HG03139 (cell line): ENCODE measurements around the gene KIF6.
"Not testable (repeated sequence)": the region's sequence is repeated elsewhere in the genome, so short reads cannot be mapped to it uniquely, and the experiment has no call there.

ENCODE experiments used
- ATAC-seq: cut with Tn5 transposase; IDR thresholded peaks from one replicate; pipeline ENCODE4 v1.9.1; 2021; ENCODE audit not compliant: unreplicated experiment

Gene KIF6

DNA sequence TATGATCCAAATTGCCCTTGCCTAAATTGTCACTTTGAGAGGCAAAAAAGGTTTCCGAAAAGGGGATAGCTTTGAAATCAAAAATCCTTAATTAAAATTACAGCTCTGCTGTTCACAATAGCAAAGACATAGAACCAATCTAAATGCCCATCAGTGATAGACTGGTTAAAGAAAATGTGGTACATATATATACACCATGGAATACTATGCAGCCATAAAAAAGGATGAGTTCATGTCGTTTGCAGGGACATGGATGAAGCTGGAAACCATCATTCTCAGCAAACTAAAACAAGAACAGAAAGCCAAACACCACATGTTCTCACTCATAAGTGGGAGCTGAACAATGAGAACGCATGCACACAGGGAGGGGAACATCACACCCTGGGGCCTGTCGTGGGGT, 1.9 kb downstream of the KIF6 start:
- not testable (repeated sequence) for ATAC-seq

DNA sequence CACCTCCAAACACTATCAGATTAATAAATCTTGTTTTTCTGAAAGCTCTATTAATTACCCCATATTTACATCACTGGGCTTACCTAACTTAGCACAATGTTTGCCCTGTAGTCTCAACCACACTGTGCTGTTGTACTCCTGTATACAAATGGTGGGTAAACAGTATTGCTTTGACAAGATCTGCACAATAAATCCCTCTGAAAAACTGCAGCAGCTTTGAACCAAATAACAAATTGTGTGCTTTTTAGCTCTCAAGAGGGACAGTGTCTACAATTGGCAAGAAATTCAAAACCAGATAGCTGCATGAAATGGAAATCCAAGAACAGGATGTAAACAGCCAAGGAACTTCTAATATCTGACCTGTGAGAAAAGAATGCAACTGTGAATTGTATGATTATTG, 10.4 kb downstream of the KIF6 start:
- ATAC-seq = no peak

GRCh38 chr6:39707962-39708683, 17.1 kb downstream of the KIF6 start:
- ATAC-seq = no peak

DNA sequence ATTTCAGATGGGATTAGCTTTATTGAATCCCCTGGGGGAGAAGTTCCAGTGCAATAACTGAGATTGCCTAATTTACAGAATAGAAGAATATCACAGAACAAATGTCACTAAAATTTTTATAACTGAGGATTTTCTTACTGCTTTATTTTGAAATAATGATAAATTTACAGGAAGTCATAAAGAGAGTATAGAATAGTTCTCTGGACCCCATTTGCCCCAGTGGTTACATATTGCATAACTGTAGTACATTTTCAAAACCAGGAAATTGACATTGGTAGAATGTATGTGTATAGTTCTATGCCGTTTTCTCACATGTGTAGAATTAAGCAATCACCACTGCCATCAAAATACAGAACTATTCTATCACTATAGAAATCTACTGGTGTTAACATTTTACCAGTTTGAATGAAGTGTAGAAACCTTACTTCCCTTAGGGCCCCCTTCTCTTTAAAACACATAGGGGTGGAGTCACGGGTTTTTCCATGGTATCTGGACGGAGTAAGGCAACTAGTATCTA, 18.3 kb downstream of the KIF6 start:
- no peak for ATAC-seq

GRCh38 chr6:39702265-39702664, 22.9 kb downstream of the KIF6 start:
- no peak for ATAC-seq

GRCh38 chr6:39700362-39700761, 24.8 kb downstream of the KIF6 start:
- no peak for ATAC-seq

GRCh38 chr6:39698789-39699188, 26.4 kb downstream of the KIF6 start:
- ATAC-seq = no peak

DNA sequence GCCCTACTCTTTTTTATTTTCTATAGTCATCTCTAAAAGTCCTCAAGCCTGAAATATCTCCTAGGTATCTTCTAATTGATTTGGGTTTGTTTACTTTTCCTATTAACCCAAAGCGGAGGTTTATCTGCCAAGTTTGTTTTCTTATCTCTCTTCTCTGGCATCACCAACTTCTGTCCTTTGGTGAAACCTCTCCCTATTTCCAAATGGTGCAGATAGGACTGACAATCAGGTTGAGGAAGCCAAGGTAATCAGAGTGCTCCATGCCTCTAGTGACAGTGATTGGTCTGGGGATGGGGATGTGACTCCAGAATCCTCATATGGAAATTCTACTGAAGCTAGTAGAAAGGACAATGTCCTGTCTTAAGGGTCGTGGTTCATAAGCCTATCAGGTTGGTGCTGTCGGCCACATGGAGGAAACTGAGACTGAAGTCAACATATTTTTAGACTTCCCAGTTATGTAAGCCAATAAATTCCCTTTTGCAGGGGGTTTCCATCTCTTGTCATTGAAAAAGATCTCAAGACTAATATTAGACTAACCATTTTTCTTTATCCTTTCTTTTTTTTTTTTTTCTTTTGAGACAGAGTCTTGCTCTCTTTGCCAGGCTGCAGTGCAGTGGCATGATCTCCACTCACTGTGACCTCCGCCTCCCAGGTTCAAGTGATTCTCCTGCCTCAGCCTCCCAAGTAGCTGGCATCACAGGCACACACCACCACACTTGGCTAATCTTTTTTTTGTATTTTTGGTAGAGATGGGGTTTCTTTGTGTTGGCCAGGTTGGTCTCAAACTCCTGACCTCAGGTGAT, 28.0 kb downstream of the KIF6 start:
- ATAC-seq = no peak

DNA sequence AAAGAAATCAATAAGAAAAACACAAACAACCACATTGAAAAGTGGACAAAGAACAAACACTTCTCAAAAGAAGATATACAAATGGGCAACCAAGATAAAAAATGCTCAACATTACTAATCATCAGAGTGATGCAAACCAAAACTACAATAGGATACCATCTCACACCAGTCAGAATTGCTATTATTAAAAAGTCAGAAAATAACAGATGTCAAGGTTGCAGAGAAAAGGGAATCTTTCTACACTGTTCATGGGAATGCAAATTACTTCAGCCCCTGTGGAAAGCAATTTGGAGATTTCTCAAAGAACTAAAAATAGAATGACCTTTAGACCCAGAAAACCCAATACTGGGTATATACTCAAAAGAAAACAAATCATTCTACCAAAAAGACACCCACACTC, 29.8 kb downstream of the KIF6 start:
- ATAC-seq = no peak

DNA sequence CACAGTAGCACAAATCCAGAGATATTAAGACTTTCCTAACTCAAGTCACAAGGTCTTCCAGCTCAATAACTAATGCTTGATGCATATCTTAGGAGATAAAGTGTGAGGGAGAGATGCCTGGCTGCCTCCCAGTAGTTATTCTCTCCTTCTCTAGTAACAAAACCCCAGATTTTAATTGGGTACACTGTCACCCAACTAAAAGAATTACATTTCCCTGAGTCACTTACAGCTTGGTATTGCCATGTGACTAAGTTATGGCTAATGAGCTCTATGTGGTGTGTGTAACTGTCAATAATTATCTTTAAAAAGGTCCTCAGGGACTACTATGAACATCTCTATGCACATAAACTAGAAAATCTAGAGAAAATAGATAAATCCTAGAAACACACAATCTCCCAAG, 32.0 kb downstream of the KIF6 start:
- ATAC-seq = no peak

DNA sequence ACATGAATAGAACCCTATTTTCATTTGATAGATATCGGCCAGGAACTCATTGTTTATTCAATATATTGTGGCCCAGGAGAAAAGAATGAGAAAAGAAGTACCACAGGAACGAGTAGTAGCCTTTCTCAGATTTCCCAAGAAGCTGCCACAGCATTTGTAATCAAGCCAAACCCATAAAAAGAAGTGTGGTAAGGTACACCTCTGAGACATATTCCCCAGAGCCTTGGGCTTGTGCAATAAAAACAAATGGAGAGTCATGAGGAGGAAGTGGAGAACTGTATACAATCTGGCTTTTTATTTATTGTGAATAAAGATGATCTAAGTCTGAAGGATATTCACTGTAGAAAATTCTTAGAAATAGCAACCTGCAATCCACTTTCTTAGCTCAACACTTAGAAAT, 36.7 kb downstream of the KIF6 start:
- ATAC-seq = no peak

DNA sequence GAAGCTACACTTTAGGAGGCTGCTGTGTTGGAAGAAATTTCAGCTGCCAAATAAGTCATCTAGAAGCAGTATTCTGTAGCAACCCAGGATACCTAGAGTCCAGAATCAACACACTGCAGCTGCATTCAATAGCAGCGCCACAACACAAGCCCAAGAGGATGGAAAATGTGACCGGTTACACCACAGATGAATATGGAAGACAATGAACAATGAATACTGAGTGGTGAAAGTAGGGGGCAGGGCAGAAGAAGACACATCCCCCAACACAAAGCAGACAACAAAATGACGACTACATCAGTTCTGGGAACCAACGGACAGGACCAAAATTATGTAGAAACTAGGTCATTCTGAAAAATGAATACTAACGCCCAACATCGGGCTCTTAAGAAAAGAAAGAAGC, 38.2 kb downstream of the KIF6 start:
- ATAC-seq = no peak

DNA sequence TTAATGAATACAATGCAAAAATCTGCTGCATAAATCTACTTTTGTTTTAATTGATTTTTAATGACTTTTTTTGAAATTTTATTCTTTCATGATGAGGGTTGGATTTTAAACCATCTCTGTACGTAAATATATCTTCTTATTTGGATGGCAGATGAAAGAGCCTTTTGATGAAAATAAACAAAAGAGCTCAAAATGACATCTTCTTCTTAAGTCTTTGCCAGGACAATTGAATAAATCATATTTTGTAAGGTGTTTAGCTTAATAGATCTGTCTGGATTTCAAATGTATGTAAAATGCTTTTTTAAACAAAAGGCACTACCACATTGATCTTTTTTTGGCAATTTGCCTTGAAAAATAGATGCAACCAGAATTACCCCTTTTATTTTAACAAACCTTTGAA, 39.3 kb downstream of the KIF6 start:
- ATAC-seq = no peak

DNA sequence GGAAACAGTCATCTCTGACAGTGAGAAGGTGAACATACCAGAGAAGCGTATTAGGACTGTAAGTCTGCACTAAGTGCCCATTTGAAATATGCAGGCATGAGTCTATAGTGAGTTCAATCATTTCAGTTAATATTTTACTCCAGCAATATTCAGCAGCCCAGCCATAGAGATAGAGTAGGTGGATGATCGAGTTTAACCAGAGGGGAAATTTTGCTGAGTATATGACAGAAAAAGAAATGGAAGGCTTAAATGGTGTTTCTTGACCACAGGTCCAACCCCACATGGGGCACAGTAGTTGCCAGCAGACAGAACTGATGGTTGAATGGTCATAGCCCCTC, 39.8 kb downstream of the KIF6 start:
- ATAC-seq = no peak

DNA sequence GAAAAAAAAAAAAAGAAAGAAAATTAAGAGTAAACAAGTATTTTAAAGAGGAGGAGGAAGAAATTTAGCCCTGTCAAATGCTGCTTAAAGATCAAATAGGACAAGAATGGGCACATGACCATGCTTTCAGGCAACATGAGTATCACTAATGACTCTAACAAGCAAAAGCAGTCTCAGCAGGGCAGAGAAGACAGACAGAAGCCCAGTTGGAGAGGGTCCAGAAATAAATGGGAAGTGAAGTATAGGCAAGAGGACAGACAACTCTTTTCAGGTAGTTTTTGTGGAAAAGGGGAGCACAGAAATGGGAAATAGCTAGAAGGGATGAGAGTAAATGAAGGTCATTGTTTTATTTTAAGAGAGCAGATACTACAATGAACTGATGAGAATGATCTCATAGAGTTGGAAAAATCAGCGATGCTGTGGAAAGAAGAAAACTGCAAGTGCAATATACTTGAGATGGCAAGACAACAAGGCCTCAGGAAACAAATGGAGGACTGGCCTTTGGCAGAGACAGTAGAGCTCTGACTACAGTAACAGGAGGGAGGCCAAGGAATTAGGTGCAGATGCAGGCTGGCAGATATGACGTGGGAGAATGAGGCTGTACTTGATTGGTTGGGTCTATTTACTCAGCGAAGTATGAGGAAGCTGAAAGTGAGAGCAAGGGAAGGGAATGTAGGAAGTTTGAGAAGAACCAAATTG, 40.3 kb downstream of the KIF6 start:
- no peak for ATAC-seq

GRCh38 chr6:39681674-39682121, 43.5 kb downstream of the KIF6 start:
- ATAC-seq = no peak

GRCh38 chr6:39678914-39679313, 46.3 kb downstream of the KIF6 start:
- ATAC-seq = no peak

DNA sequence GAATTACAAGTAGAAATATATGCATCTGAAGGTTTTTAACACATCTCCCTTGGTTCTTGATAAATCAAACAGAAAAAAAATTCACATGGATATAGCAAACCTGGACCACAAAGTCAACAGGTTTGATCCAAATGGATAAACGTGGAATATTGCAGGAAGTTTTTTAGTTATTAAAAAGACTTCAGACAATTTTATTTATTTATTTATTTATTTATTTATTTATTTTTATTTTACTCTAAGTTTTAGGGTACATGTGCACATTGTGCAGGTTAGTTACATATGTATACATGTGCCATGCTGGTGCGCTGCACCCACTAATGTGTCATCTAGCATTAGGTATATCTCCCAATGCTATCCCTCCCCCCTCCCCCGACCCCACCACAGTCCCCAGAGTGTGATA, 47.9 kb downstream of the KIF6 start:
- ATAC-seq = not testable (repeated sequence)

DNA sequence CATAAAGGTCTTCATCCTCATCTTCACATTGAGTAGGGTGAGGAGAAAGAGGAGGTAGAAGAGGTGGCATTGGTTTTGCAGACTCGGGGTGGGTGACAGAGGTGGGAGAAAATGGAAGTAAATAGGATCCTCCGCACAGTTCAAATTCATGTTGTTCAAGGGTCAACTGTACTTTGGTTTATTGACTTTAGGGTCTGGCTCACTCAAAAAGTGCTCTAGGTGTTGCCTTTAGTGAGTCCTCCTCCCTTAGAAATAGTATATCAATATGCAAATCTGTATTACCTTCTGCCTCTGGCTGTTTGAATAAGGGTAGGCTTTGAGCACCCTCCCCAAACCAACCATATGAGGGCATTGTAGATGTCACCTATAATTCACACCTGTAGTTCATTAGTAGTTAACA, 54.7 kb downstream of the KIF6 start:
- ATAC-seq = no peak

DNA sequence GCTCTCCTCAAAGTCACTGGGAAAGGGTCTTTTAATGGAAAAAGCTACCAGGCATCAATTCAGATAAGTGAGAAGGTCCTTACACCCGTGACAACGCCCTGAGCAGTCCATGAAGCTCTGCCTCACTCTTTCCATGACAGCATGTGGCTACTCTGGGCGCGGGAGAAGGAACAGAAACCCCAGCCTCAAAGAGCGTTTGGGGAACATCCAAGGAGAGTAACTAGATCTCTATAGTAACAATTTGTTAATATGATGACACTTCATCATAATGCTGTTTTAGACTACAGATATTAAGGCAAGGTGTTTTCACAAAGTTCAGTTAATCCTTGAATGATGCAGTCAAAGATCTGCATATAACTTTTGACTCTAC, 55.2 kb downstream of the KIF6 start:
- ATAC-seq = no peak

GRCh38 chr6:39669207-39669972, 55.8 kb downstream of the KIF6 start:
- no peak for ATAC-seq
